Skeletal muscle cell (primary cell): Measurements from ENCODE around the gene MYCBPAP.

Experiments
- DNase-seq: peaks from one replicate; pipeline ENCODE4 v3.0.0-alpha.2; 2010; ENCODE audit warnings: low read depth
- H3K4me3 ChIP-seq: 2 replicates; pipeline ENCODE4 v1.5.1; 2011; ENCODE audit warnings: low read depth, mild to moderate bottlenecking, control low read depth, low read length, moderate library complexity

MYCBPAP gene

GRCh38 chr17:50563092-50563511 lies 54.9 kb downstream of the MYCBPAP start:
- no peak for DNase-seq

GRCh38 chr17:50564916-50565315 lies 56.7 kb downstream of the MYCBPAP start:
- no peak for DNase-seq

More at GRCh38 chr17:50563092-50563511, 54.9 kb downstream of the MYCBPAP start:
- H3K4me3 ChIP-seq: no peak overlapping the region

GRCh38 chr17:50565402-50566350 lies 57.4 kb downstream of the MYCBPAP start:
- DNase-seq: no peak
- H3K4me3 ChIP-seq: no peak overlapping the region

More at GRCh38 chr17:50564916-50565315, 56.7 kb downstream of the MYCBPAP start:
- H3K4me3 ChIP-seq: no peak overlapping the region

- no peak overlapping the region for H3K4me3 ChIP-seq
- no peak for DNase-seq
Measured at GRCh38 chr17:50566886-50567285, 58.6 kb downstream of the MYCBPAP start.

GRCh38 chr17:50568659-50569058 lies 60.4 kb downstream of the MYCBPAP start:
- H3K4me3 ChIP-seq: no peak overlapping the region

GRCh38 chr17:50569592-50569991 lies 61.4 kb downstream of the MYCBPAP start:
- no peak overlapping the region for H3K4me3 ChIP-seq
- DNase-seq: no peak

More at GRCh38 chr17:50568659-50569058, 60.4 kb downstream of the MYCBPAP start:
- DNase-seq: no peak

- DNase-seq: no peak
- H3K4me3 ChIP-seq: no peak overlapping the region
Measured at GRCh38 chr17:50570032-50570431, 61.8 kb downstream of the MYCBPAP start.

GRCh38 chr17:50570528-50570927 lies 62.3 kb downstream of the MYCBPAP start:
- no peak for DNase-seq
- H3K4me3 ChIP-seq: no peak overlapping the region

- H3K4me3 ChIP-seq: no peak overlapping the region
- DNase-seq: no peak
Measured at GRCh38 chr17:50571681-50572080, 63.4 kb downstream of the MYCBPAP start.

- no peak for DNase-seq
- no peak overlapping the region for H3K4me3 ChIP-seq
Measured at GRCh38 chr17:50572541-50572940, 64.3 kb downstream of the MYCBPAP start.

- no peak for DNase-seq
Measured at GRCh38 chr17:50573866-50574611, 65.8 kb downstream of the MYCBPAP start.

GRCh38 chr17:50575581-50576210 lies 67.5 kb downstream of the MYCBPAP start:
- DNase-seq: no peak
- H3K4me3 ChIP-seq: no peak overlapping the region

More at GRCh38 chr17:50573866-50574611, 65.8 kb downstream of the MYCBPAP start:
- H3K4me3 ChIP-seq: no peak overlapping the region

GRCh38 chr17:50576864-50577263 lies 68.6 kb downstream of the MYCBPAP start:
- H3K4me3 ChIP-seq: no peak overlapping the region
- DNase-seq: no peak

GRCh38 chr17:50577451-50577954 lies 69.3 kb downstream of the MYCBPAP start:
- DNase-seq: no peak
- H3K4me3 ChIP-seq: no peak overlapping the region

GRCh38 chr17:50578173-50578572 lies 69.9 kb downstream of the MYCBPAP start:
- DNase-seq: no peak
- no peak overlapping the region for H3K4me3 ChIP-seq

GRCh38 chr17:50579399-50579798 lies 71.2 kb downstream of the MYCBPAP start:
- DNase-seq: no peak
- H3K4me3 ChIP-seq: no peak overlapping the region

- DNase-seq: no peak
- no peak overlapping the region for H3K4me3 ChIP-seq
Measured at GRCh38 chr17:50580646-50581045, 72.4 kb downstream of the MYCBPAP start.
